ENCODE data around the gene KCNG1. TPM values are rescaled to one million over a fixed set of nuclear protein-coding genes. Genes with fewer than 3 reads are reported as not detected.

Gene KCNG1
- polyA plus RNA-seq, 1 donor from 2014 or later, result 1.7 TPM

GRCh38 chr20:51037532-51038115, 14.7 kb upstream of the KCNG1 start:
- Histone ChIP-seq H3K36me3 (ENCODE audit: insufficient read depth, low read length) (no peaks in the 10 kb centered on the region), H3K27me3 (ENCODE audit: insufficient read depth, low read depth, low read length) (no peaks in the 10 kb centered on the region), H2AFZ (ENCODE audit: low read depth, low read length) (no peak overlapping the region), H3K79me2 (replicated peaks; ENCODE audit: insufficient read depth, low read length) (no peaks in the 10 kb centered on the region), H3K4me2 (ENCODE audit: low read length) (no peak overlapping the region), H3K4me3 (ENCODE audit: low read length) (no peak overlapping the region), H3K9me2 (ENCODE audit: insufficient read depth, low read length) (no peaks in the 10 kb centered on the region), H3F3A (ENCODE audit: insufficient read depth, low read length, poor library complexity, severe bottlenecking) (no peaks in the 10 kb centered on the region), H4K20me1 (ENCODE audit: insufficient read depth) (no peaks in the 10 kb centered on the region), H3K9me3 (ENCODE audit: low read length) (no peaks in the 10 kb centered on the region), H3K9ac (ENCODE audit: low read length) (no peak overlapping the region), H3K27ac (ENCODE audit: low read length) (no peak overlapping the region)
- TF ChIP-seq, protein P1, sequence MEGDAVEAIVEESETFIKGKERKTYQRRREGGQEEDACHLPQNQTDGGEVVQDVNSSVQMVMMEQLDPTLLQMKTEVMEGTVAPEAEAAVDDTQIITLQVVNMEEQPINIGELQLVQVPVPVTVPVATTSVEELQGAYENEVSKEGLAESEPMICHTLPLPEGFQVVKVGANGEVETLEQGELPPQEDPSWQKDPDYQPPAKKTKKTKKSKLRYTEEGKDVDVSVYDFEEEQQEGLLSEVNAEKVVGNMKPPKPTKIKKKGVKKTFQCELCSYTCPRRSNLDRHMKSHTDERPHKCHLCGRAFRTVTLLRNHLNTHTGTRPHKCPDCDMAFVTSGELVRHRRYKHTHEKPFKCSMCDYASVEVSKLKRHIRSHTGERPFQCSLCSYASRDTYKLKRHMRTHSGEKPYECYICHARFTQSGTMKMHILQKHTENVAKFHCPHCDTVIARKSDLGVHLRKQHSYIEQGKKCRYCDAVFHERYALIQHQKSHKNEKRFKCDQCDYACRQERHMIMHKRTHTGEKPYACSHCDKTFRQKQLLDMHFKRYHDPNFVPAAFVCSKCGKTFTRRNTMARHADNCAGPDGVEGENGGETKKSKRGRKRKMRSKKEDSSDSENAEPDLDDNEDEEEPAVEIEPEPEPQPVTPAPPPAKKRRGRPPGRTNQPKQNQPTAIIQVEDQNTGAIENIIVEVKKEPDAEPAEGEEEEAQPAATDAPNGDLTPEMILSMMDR (IDR thresholded peaks at IDR 0.05; ENCODE audit: poor library complexity, severe bottlenecking), result no peak
- TF ChIP-seq RAD21 (conservative IDR thresholded peaks at IDR 0.05), result no peak
- no peak for TF ChIP-seq EZH2 (IDR thresholded peaks at IDR 0.05; ENCODE audit: borderline replicate concordance, insufficient read depth, low read length, poor library complexity, severe bottlenecking)
- no peak for TF ChIP-seq MXI1 (conservative IDR thresholded peaks at IDR 0.05; ENCODE audit: poor library complexity, severe bottlenecking)
- no peak for TF ChIP-seq SMC3 (conservative IDR thresholded peaks at IDR 0.05; ENCODE audit: poor library complexity)

- Histone ChIP-seq H3K9ac (ENCODE audit: low read length) (no peak overlapping the region), H2AFZ (ENCODE audit: low read depth, low read length) (no peak overlapping the region), H3K4me3 (ENCODE audit: low read length) (no peak overlapping the region), H3K9me3 (ENCODE audit: low read length) (no peaks in the 10 kb centered on the region), H3K27ac (ENCODE audit: low read length) (no peak overlapping the region), H3K36me3 (ENCODE audit: insufficient read depth, low read length) (no peaks in the 10 kb centered on the region), H3F3A (ENCODE audit: insufficient read depth, low read length, poor library complexity, severe bottlenecking) (no peaks in the 10 kb centered on the region), H3K4me2 (ENCODE audit: low read length) (no peak overlapping the region), H3K9me2 (ENCODE audit: insufficient read depth, low read length) (no peaks in the 10 kb centered on the region), H4K20me1 (ENCODE audit: insufficient read depth) (no peaks in the 10 kb centered on the region), H3K79me2 (replicated peaks; ENCODE audit: insufficient read depth, low read length) (no peaks in the 10 kb centered on the region), H3K27me3 (ENCODE audit: insufficient read depth, low read depth, low read length) (no peaks in the 10 kb centered on the region)
- no peak for TF ChIP-seq MXI1 (conservative IDR thresholded peaks at IDR 0.05; ENCODE audit: poor library complexity, severe bottlenecking)
- TF ChIP-seq TAF1 (IDR thresholded peaks at IDR 0.05; ENCODE audit: low read depth), result no peak
- TF ChIP-seq, protein P1 (IDR thresholded peaks at IDR 0.05; ENCODE audit: poor library complexity, severe bottlenecking), result no peak
- no peak for TF ChIP-seq RAD21 (conservative IDR thresholded peaks at IDR 0.05)
- TF ChIP-seq, protein P2, sequence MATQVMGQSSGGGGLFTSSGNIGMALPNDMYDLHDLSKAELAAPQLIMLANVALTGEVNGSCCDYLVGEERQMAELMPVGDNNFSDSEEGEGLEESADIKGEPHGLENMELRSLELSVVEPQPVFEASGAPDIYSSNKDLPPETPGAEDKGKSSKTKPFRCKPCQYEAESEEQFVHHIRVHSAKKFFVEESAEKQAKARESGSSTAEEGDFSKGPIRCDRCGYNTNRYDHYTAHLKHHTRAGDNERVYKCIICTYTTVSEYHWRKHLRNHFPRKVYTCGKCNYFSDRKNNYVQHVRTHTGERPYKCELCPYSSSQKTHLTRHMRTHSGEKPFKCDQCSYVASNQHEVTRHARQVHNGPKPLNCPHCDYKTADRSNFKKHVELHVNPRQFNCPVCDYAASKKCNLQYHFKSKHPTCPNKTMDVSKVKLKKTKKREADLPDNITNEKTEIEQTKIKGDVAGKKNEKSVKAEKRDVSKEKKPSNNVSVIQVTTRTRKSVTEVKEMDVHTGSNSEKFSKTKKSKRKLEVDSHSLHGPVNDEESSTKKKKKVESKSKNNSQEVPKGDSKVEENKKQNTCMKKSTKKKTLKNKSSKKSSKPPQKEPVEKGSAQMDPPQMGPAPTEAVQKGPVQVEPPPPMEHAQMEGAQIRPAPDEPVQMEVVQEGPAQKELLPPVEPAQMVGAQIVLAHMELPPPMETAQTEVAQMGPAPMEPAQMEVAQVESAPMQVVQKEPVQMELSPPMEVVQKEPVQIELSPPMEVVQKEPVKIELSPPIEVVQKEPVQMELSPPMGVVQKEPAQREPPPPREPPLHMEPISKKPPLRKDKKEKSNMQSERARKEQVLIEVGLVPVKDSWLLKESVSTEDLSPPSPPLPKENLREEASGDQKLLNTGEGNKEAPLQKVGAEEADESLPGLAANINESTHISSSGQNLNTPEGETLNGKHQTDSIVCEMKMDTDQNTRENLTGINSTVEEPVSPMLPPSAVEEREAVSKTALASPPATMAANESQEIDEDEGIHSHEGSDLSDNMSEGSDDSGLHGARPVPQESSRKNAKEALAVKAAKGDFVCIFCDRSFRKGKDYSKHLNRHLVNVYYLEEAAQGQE (IDR thresholded peaks at IDR 0.05; ENCODE audit: borderline replicate concordance), result no peak
- TF ChIP-seq EP300 (conservative IDR thresholded peaks at IDR 0.05; ENCODE audit: poor library complexity, severe bottlenecking), result no peak
- no peak for TF ChIP-seq SMC3 (conservative IDR thresholded peaks at IDR 0.05; ENCODE audit: poor library complexity)
- no peak for TF ChIP-seq EZH2 (IDR thresholded peaks at IDR 0.05; ENCODE audit: borderline replicate concordance, insufficient read depth, low read length, poor library complexity, severe bottlenecking)
- no peak for TF ChIP-seq POLR2AphosphoS5 (IDR thresholded peaks at IDR 0.05)
Measured at GRCh38 chr20:51036827-51037531, 14.1 kb upstream of the KCNG1 start.

Measured in neural cell (in vitro differentiated cells).